Nephron progenitor cell (in vitro differentiated cells): ENCODE data around the gene BLVRB.

ENCODE experiments used
- DNase-seq: peaks from one replicate; pipeline ENCODE4 v3.0.0; 2021
- H3K27ac Mint-ChIP-seq: 2 replicates; pipeline ENCODE4 v1.8.0; 2021; ENCODE audit warnings: mild to moderate bottlenecking, moderate library complexity, mixed read lengths
- H3K27me3 Mint-ChIP-seq: 2 replicates; pipeline ENCODE4 v1.8.0; 2021; ENCODE audit warnings: mild to moderate bottlenecking, low read depth, mixed read lengths; ENCODE audit not compliant: poor library complexity
- H3K36me3 Mint-ChIP-seq: 2 replicates; pipeline ENCODE4 v1.8.0; 2021; ENCODE audit warnings: low read depth, mixed read lengths
- H3K4me1 Mint-ChIP-seq: 2 replicates; pipeline ENCODE4 v1.8.0; 2021; ENCODE audit warnings: mixed read lengths
- H3K4me3 Mint-ChIP-seq: 2 replicates; pipeline ENCODE4 v1.8.0; 2021; ENCODE audit warnings: mild to moderate bottlenecking, moderate library complexity, mixed read lengths
- H3K9me3 Mint-ChIP-seq: 2 replicates; pipeline ENCODE4 v1.8.0; 2021; ENCODE audit warnings: mild to moderate bottlenecking, moderate library complexity, mixed read lengths
- CTCF ChIP-seq: fragments of 200-600 bp; sonication (generic); IDR thresholded peaks from 2 replicates; pipeline ENCODE4 v1.5.0; 2021; ENCODE audit warnings: antibody characterized with exemption

Gene BLVRB

GRCh38 chr19:40465557-40466218, at the start of gene BLVRB:
Gene BLVRB, minus strand, starts transcription at chr19:40465745. Its CDS starts 57 bp downstream, at chr19:40465688.
- H3K4me3 Mint-ChIP-seq: peak within 1 kb of the TSS; percentile 83
- H3K4me1 Mint-ChIP-seq: peaks cover 22% of the 10 kb centered on the region
- H3K27ac Mint-ChIP-seq: no peak within 1 kb of the TSS
- peaks cover 52% of the 10 kb centered on the region for H3K27me3 Mint-ChIP-seq
- H3K9me3 Mint-ChIP-seq: no peaks in the 10 kb centered on the region
- no peaks in the 10 kb centered on the region for H3K36me3 Mint-ChIP-seq
- no peak for TF ChIP-seq CTCF
- DNase-seq: peak; percentile 100

- peak overlapping the region; percentile 26 for H3K4me3 Mint-ChIP-seq
- no peaks in the 10 kb centered on the region for H3K4me1 Mint-ChIP-seq
- peaks cover 98% of the 10 kb centered on the region for H3K27me3 Mint-ChIP-seq
- no peak for DNase-seq
- peaks cover 14% of the 10 kb centered on the region for H3K9me3 Mint-ChIP-seq
- TF ChIP-seq CTCF: no peak
- no peaks in the 10 kb centered on the region for H3K36me3 Mint-ChIP-seq
- no peak overlapping the region for H3K27ac Mint-ChIP-seq
Observed at GRCh38 chr19:40513741-40514315, 48.3 kb upstream of the BLVRB start.

GRCh38 chr19:40513345-40513678, 47.8 kb upstream of the BLVRB start:
- no peak for TF ChIP-seq CTCF
- Mint-ChIP-seq H3K36me3 (no peaks in the 10 kb centered on the region), H3K27ac (no peak overlapping the region), H3K9me3 (peaks cover 14% of the 10 kb centered on the region), H3K27me3 (peaks cover 98% of the 10 kb centered on the region), H3K4me3 (peak overlapping the region; percentile 26), H3K4me1 (no peaks in the 10 kb centered on the region)
- no peak for DNase-seq

- Mint-ChIP-seq H3K4me1 (no peaks in the 10 kb centered on the region), H3K9me3 (peaks cover 14% of the 10 kb centered on the region), H3K27ac (no peak overlapping the region), H3K27me3 (peaks cover 98% of the 10 kb centered on the region), H3K36me3 (no peaks in the 10 kb centered on the region), H3K4me3 (peak overlapping the region; percentile 64)
- TF ChIP-seq CTCF: no peak
- peak; percentile 76 for DNase-seq
Observed at GRCh38 chr19:40512473-40513344, 47.2 kb upstream of the BLVRB start.

- Mint-ChIP-seq H3K4me3 (peak overlapping the region; percentile 64), H3K9me3 (peaks cover 14% of the 10 kb centered on the region), H3K4me1 (no peaks in the 10 kb centered on the region), H3K36me3 (no peaks in the 10 kb centered on the region), H3K27ac (no peak overlapping the region), H3K27me3 (peaks cover 98% of the 10 kb centered on the region)
- no peak for TF ChIP-seq CTCF
- no peak for DNase-seq
Observed at GRCh38 chr19:40512110-40512472, 46.5 kb upstream of the BLVRB start.
